GM12878 (cell line): Measurements from ENCODE around the gene TYW5. TPM values are rescaled to one million over a fixed set of nuclear protein-coding genes. Genes with fewer than 3 reads are reported as not detected.

Experiments
- ATAC-seq: fragments of 200-7000 bp; cut with Tn5 transposase; 3 replicates; pipeline ENCODE4 v1.9.1; 2020; ENCODE audit warnings: mild to moderate bottlenecking, moderate library complexity
- BruUV-seq: library from RNA; stranded (reverse); fragments of 400-500 nt; replicated peaks from 2 replicates; lab custom pipeline; 2021; lab: Mats Ljungman, UMichigan
- CTCF ChIA-PET: fragments of 300-600 bp; sonication (Branson Sonifier 250); formaldehyde crosslinking; extraction: SDS; loops from one replicate; lab custom pipeline; 2021; ENCODE audit warnings: inconsistent platforms; lab: Yijun Ruan, JAX
- POLR2A ChIA-PET: fragments of 350-600 bp; formaldehyde crosslinking; extraction: SDS; loops from one replicate; lab custom pipeline; 2021; ENCODE audit warnings: inconsistent platforms; lab: Charles Lee
- RAD21 ChIA-PET: fragments of 300-600 bp; sonication (Branson Sonifier 250); formaldehyde crosslinking; loops from one replicate; lab custom pipeline; 2023; ENCODE audit warnings: antibody characterized with exemption; ENCODE audit not compliant: unreplicated experiment; lab: Charles Lee
- SMC1A ChIA-PET: fragments of 300-600 bp; sonication (Branson Sonifier 250); formaldehyde crosslinking; loops from one replicate; lab custom pipeline; 2023; ENCODE audit not compliant: unreplicated experiment, uncharacterized antibody; lab: Charles Lee
- DNase-seq: peaks from one replicate; pipeline ENCODE4 v3.0.0-alpha.2; 2011; ENCODE audit warnings: low read depth, low spot score
- FAIRE-seq: peaks from 3 replicates; lab custom pipeline; 2011; peaks lifted over from hg19 to GRCh38; lab: Jason Lieb, UNC
- H2AFZ ChIP-seq: 2 replicates; pipeline ENCODE4 v1.6.0; 2011; ENCODE audit warnings: low read depth, low read length, control low read depth; ENCODE audit not compliant: control insufficient read depth
- H3K27ac ChIP-seq: 2 replicates; pipeline ENCODE4 v1.5.1; 2011; ENCODE audit warnings: control low read depth; ENCODE audit not compliant: control insufficient read depth, insufficient read depth
- H3K27me3 ChIP-seq, 2 experiments: replicated peaks in 1 of 2; 2 replicates each; pipeline versions ENCODE4 v1.6.0 to v1.6.1; 2011; ENCODE audit warnings: low read length in 1 of 2; ENCODE audit not compliant: control insufficient read depth in 2 of 2, insufficient read depth in 2 of 2
- H3K36me3 ChIP-seq, 2 experiments: 2 replicates each; pipeline ENCODE4 v1.5.1; 2011; ENCODE audit warnings: low read length in 1 of 2; ENCODE audit not compliant: control insufficient read depth in 2 of 2, insufficient read depth in 2 of 2
- H3K4me1 ChIP-seq: 2 replicates; pipeline ENCODE4 v1.6.1; 2011; ENCODE audit warnings: mild to moderate bottlenecking, low read length, moderate library complexity, mixed read lengths; ENCODE audit not compliant: control insufficient read depth, insufficient read depth
- H3K4me2 ChIP-seq: 2 replicates; pipeline ENCODE4 v1.6.0; 2011; ENCODE audit warnings: control low read depth; ENCODE audit not compliant: control insufficient read depth, insufficient read depth
- H3K4me3 ChIP-seq: fragments of 200-600 bp; sonication (generic); 2 replicates; pipeline ENCODE4 v1.5.1; 2016
- H3K79me2 ChIP-seq: 2 replicates; pipeline ENCODE4 v1.6.0; 2011; ENCODE audit warnings: low read length; ENCODE audit not compliant: control insufficient read depth, insufficient read depth
- H3K9ac ChIP-seq: 2 replicates; pipeline ENCODE4 v1.8.0; 2011; ENCODE audit warnings: low read length, control low read depth, mixed read lengths; ENCODE audit not compliant: control insufficient read depth, insufficient read depth
- H3K9me3 ChIP-seq: replicated peaks from 3 replicates; pipeline ENCODE4 v1.5.1; 2011; ENCODE audit warnings: mild to moderate bottlenecking, low read length; ENCODE audit not compliant: control insufficient read depth, insufficient read depth
- H4K20me1 ChIP-seq: 2 replicates; pipeline ENCODE4 v1.6.0; 2011; ENCODE audit not compliant: control insufficient read depth, insufficient read depth
- ATF3 ChIP-seq: IDR thresholded peaks from 2 replicates; pipeline ENCODE4 v1.6.1; 2011; ENCODE audit warnings: low read depth, mild to moderate bottlenecking, low read length, moderate library complexity, borderline replicate concordance; ENCODE audit errors: extremely low read depth
- EED ChIP-seq: sonication (generic); IDR thresholded peaks from 2 replicates; pipeline ENCODE4 v1.6.1; 2016; ENCODE audit warnings: antibody characterized with exemption, low read depth
- ZNF687 ChIP-seq: fragments of 450-650 bp; IDR thresholded peaks from 2 replicates; pipeline ENCODE4 v1.6.1; 2017; ENCODE audit warnings: mild to moderate bottlenecking, moderate library complexity
- WGBS: methylation state at CpG from one replicate; pipeline ENCODE4 v1.1.6; 2016; ENCODE audit warnings: low lambda C conversion rate; ENCODE audit not compliant: insufficient replicate concordance, insufficient coverage; ENCODE audit errors: missing lambda C conversion rate; 5-methylcytosine and 5-hydroxymethylcytosine counted together
- in situ Hi-C: fragments of 300-500 bp; cut with MboI; formaldehyde crosslinking; loops from 9 replicates; pipeline ENCODE4 v1.14.3; 2018; ENCODE audit warnings: mixed read lengths
- intact Hi-C: fragments of 100-400 bp; cut with micrococcal nuclease; formaldehyde crosslinking; loops from one replicate; pipeline ENCODE4 v1.14.2; 2022; ENCODE audit not compliant: unreplicated experiment
- polyA plus RNA-seq, 11 experiments: library from polyadenylated mRNA; depleted of rRNA in 4 of 11; unstranded in 6 of 11; stranded (reverse) in 5 of 11; fragments of >200 nt; fragmentation: Nextera tagmentation in 4 of 11; fragmentation: Illumina TruSeq in 1 of 11; extraction: Ambion mirVana in 4 of 11; extraction: Trizol in 1 of 11; gene quantifications; 1 replicate in 1 of 11; 2 replicates in 10 of 11; pipeline versions ENCODE4 v1.2.1 to v1.2.3, GENCODE V29; 2011 to 2016; ENCODE audit warnings: inconsistent platforms in 2 of 11, missing spikeins in 2 of 11, low read depth in 1 of 11
- total RNA-seq, 4 experiments: library from RNA; depleted of rRNA in 3 of 4; stranded (reverse); fragments of >200 nt in 3 of 4; fragmentation: Illumina TruSeq in 1 of 4; extraction: Trizol in 1 of 4; gene quantifications; 2 replicates each; pipeline versions ENCODE4 v1.2.1 to v1.2.3, GENCODE V29; 2013 to 2021

TYW5 gene
- total and polyA plus RNA-seq, 10 of the 15 experiments (the other 5 are each of a cell fraction or from before 2014, with no cell fraction given) = 4.6 to 11.8 (median 7.4) TPM

GRCh38 chr2:199940373-199940772, 14.9 kb downstream of the TYW5 start (continued):
- TF ChIP-seq ZNF687 = no peak
- TF ChIP-seq, all 136 proteins: peak for 3

- Histone ChIP-seq H2AFZ (no peak overlapping the region), H3K27me3 (no peaks in the 10 kb centered on the region), H3K36me3 (peaks cover 5 to 13% of the 10 kb centered on the region in 2 experiments), H3K4me2 (no peak overlapping the region), H3K9me3 (no peaks in the 10 kb centered on the region), H3K9ac (no peak overlapping the region), H4K20me1 (no peaks in the 10 kb centered on the region), H3K4me1 (no peaks in the 10 kb centered on the region), H3K79me2 (no peaks in the 10 kb centered on the region), H3K27ac (no peak overlapping the region), H3K4me3 (no peak overlapping the region)
- TF ChIP-seq ATF3 (no peak), EED (no peak)
- 81% methylated on average over 2 of the region's 2 CpGs for WGBS
- intact Hi-C loops = no loop called here
- in situ Hi-C loops = no loop called here
- POLR2A ChIA-PET = no interaction called here
- FAIRE-seq = no peak
- RAD21 ChIA-PET = no interaction called here
- CTCF ChIA-PET = no interaction called here
- ATAC-seq = no peak
- SMC1A ChIA-PET = no interaction called here
- no TSS peak for BruUV-seq
- no peak for DNase-seq
Measured at GRCh38 chr2:199936554-199936953, 18.7 kb downstream of the TYW5 start.
